Suprapubic skin (tissue), 4 donors: ENCODE results near the gene FMN1. TPM values are rescaled to one million over a fixed set of nuclear protein-coding genes. Genes with fewer than 3 reads are reported as not detected.
A peak's percentile ranks its signal among the peaks of the same experiment; 100 is the strongest.

Source experiments
- DNase-seq, 2 donors: peaks; one replicate each; pipeline ENCODE4 v3.0.0-alpha.2; 2019; ENCODE audit warnings: low spot score in 2 of 2
- H3K27ac ChIP-seq: fragments of 200-600 bp; sonication (generic); one replicate; pipeline ENCODE4 v1.5.1; 2019
- H3K27me3 ChIP-seq: fragments of 200-600 bp; sonication (generic); one replicate; pipeline ENCODE4 v1.5.1; 2019
- H3K36me3 ChIP-seq: fragments of 200-600 bp; sonication (generic); one replicate; pipeline ENCODE4 v1.5.1; 2019
- H3K4me1 ChIP-seq: fragments of 200-600 bp; sonication (generic); one replicate; pipeline ENCODE4 v1.5.1; 2019
- H3K4me3 ChIP-seq: fragments of 200-600 bp; sonication (generic); one replicate; pipeline ENCODE4 v1.5.1; 2019; ENCODE audit warnings: mild to moderate bottlenecking
- H3K9me3 ChIP-seq: fragments of 200-600 bp; sonication (generic); one replicate; pipeline ENCODE4 v1.5.1; 2019
- EP300 ChIP-seq: sonication (generic); formaldehyde crosslinking; IDR thresholded peaks from one replicate; pipeline ENCODE4 v1.6.1; 2017; ENCODE audit warnings: antibody characterized with exemption
- POLR2A ChIP-seq, 2 donors: fragments of 450-650 bp; IDR thresholded peaks; one replicate each; pipeline ENCODE4 v1.6.1; 2017; ENCODE audit warnings: antibody characterized with exemption in 2 of 2, mild to moderate bottlenecking in 2 of 2, moderate library complexity in 2 of 2
- POLR2AphosphoS5 ChIP-seq, 3 donors: sonication (generic); formaldehyde crosslinking; IDR thresholded peaks; one replicate each; pipeline ENCODE4 v1.6.1; 2017; ENCODE audit warnings: antibody characterized with exemption in 3 of 3
- WGBS: methylation state at CpG from one replicate; pipeline ENCODE4 v1.1.5; 2018; 5-methylcytosine and 5-hydroxymethylcytosine counted together
- total RNA-seq, 4 donors: library from RNA; depleted of rRNA; stranded (reverse); fragments of >200 nt; gene quantifications; one replicate each; pipeline ENCODE4 v1.1.0, GENCODE V29; 2016
- TF ChIP-seq, protein P1 (sequence below), 2 donors: fragments of 200-600 bp in 1 of 2; fragments of 450-650 bp in 1 of 2; sonication (generic) in 1 of 2; IDR thresholded peaks; one replicate each; pipeline ENCODE4 v1.5.1; 2016 to 2019; ENCODE audit warnings: antibody characterized with exemption in 2 of 2, mild to moderate bottlenecking in 1 of 2, moderate library complexity in 1 of 2

The FMN1 gene
- total RNA-seq, 4 donors from 2014 or later, result 19.8 to 47.3 (median 33.1) TPM

DNA sequence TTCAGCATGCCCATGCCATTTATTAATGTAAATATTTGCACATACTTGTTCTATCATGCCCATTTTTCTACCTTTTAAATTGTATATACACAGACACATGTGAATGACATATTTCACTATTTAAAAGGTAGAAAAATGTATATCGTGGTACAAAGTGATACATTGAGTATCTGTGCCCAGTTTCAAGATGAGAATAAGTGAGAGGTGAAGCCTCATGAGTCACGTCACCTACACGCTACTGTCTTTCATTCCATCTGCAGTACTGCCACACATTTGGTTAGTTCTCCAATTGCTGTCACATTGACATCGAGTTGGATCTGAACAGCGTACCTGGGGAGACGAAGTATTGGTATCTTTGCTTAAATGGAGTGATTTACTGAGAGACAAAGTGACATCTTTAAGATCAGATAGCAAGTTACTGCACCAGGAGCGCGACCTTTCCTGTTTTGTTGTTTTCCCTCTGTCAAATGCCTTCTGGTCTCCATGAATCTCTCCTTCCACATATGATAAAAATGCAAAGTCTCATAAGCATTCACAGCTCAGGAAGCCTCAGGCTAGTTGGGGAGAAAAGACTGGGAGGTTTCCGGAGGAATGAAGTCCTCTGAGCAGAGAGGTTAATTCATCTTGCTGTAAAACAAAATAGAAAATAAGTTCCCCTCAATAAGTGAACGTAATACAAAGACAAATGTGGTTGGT, 464.7 kb downstream of the FMN1 start:
- Histone ChIP-seq H3K27ac (no peak overlapping the region), H3K27me3 (no peaks in the 10 kb centered on the region), H3K4me3 (no peak overlapping the region), H3K36me3 (no peaks in the 10 kb centered on the region), H3K9me3 (no peaks in the 10 kb centered on the region), H3K4me1 (no peaks in the 10 kb centered on the region)
- WGBS, result 81% methylated on average over 10 of the region's 10 CpGs
- DNase-seq, result no peak
- TF ChIP-seq, protein P1, sequence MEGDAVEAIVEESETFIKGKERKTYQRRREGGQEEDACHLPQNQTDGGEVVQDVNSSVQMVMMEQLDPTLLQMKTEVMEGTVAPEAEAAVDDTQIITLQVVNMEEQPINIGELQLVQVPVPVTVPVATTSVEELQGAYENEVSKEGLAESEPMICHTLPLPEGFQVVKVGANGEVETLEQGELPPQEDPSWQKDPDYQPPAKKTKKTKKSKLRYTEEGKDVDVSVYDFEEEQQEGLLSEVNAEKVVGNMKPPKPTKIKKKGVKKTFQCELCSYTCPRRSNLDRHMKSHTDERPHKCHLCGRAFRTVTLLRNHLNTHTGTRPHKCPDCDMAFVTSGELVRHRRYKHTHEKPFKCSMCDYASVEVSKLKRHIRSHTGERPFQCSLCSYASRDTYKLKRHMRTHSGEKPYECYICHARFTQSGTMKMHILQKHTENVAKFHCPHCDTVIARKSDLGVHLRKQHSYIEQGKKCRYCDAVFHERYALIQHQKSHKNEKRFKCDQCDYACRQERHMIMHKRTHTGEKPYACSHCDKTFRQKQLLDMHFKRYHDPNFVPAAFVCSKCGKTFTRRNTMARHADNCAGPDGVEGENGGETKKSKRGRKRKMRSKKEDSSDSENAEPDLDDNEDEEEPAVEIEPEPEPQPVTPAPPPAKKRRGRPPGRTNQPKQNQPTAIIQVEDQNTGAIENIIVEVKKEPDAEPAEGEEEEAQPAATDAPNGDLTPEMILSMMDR (IDR thresholded peaks at IDR 0.05), result no peak
- TF ChIP-seq POLR2A (IDR thresholded peaks at IDR 0.05) (no peak), POLR2AphosphoS5 (IDR thresholded peaks at IDR 0.05) (no peak), EP300 (no peak)

DNA sequence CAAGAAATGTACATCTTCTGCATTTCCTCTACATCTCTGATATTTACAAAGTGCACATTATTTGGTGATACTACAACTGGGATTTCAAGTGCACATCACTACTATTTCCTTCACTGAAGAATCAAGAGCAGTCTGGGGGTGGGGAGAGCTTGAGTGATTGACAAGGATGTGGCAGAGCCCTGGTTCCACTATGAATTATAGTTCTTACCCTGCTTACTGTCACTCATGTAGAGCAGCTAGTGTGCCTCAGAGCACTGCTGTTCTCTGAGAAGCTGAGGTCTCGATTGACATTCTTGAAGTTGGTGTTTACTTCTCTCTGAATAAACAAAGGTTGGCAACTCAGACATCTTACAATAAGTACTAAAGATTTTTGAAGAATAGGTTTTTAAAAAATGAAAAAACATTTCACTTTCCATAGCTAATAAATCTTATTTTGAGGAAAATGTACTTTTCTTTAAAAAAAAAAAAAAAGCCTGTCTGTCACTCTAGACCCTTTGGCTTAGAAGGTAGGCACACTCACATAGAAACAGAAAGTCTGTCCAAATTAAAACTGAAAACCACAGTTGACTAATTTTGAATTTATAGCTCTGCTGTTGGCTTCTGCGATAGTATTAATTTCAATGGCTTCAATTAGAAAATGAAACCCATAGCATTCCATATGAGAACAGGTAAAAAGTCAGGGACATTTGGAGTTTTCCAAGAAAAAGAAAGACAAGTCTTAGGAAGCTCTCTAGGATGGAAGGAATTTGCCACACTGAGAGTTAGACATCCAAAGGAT, 471.2 kb downstream of the FMN1 start:
- H3K4me3 ChIP-seq, result no peak overlapping the region
- 82% methylated on average over 2 of the region's 2 CpGs for WGBS
- TF ChIP-seq POLR2AphosphoS5 (IDR thresholded peaks at IDR 0.05) (no peak), POLR2A (IDR thresholded peaks at IDR 0.05) (no peak), EP300 (no peak)
- TF ChIP-seq, protein P1 (IDR thresholded peaks at IDR 0.05), result no peak
- H3K36me3 ChIP-seq, result no peaks in the 10 kb centered on the region
- peaks cover 24% of the 10 kb centered on the region for H3K27me3 ChIP-seq
- H3K9me3 ChIP-seq, result no peaks in the 10 kb centered on the region
- H3K27ac ChIP-seq, result no peak overlapping the region
- peaks cover 12% of the 10 kb centered on the region for H3K4me1 ChIP-seq
- no peak for DNase-seq

DNA sequence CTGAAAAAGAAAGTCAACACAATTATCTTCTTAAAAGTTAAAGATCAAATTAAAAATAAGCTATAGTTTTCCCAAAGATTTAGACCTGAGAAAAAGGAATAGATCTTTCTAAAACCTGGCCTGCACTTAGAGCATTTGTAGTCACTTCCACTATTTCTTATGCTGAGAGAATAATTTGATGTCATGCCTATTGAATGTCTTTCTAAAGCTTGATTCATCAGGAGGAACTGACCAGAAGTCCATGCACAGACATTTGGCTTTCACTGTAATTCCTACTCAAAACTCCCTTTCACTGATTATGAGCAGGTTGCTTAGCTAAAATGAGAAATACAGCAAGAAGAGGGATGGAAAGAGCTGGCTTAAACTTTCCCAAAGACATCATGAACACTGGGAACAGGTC, 472.4 kb downstream of the FMN1 start:
- Histone ChIP-seq H3K27ac (no peak overlapping the region), H3K36me3 (no peaks in the 10 kb centered on the region), H3K4me1 (peaks cover 24% of the 10 kb centered on the region), H3K27me3 (peaks cover 36% of the 10 kb centered on the region), H3K9me3 (no peaks in the 10 kb centered on the region), H3K4me3 (no peak overlapping the region)
- TF ChIP-seq EP300 (no peak), POLR2AphosphoS5 (IDR thresholded peaks at IDR 0.05) (no peak), POLR2A (IDR thresholded peaks at IDR 0.05) (no peak)
- TF ChIP-seq, protein P1 (IDR thresholded peaks at IDR 0.05), result no peak
- no peak for DNase-seq

DNA sequence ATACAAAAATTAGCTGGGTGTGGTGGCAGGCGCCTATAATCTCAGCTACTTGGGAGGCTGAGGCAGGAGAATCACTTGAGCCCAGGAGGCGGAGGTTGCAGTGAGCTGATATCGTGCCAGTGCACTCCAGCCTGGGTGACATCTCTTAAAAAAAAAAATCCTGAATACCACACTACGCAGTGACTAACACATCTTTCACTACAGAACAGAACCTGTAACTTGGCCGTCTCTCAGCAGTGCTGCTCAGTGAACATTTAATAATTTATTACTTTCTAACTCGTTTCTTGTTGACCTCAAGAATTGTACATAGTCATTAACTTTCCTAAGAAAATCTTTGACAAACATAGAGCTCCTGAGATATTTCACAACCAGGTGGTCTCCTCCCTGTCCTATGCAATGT, 472.9 kb downstream of the FMN1 start:
- Histone ChIP-seq H3K4me1 (peaks cover 29% of the 10 kb centered on the region), H3K27ac (no peak overlapping the region), H3K9me3 (no peaks in the 10 kb centered on the region), H3K4me3 (no peak overlapping the region), H3K36me3 (no peaks in the 10 kb centered on the region), H3K27me3 (peaks cover 41% of the 10 kb centered on the region)
- DNase-seq, result no peak
- 74% methylated on average over 6 of the region's 6 CpGs for WGBS
- TF ChIP-seq EP300, result no peak
- no peak for TF ChIP-seq POLR2A (IDR thresholded peaks at IDR 0.05)

DNA sequence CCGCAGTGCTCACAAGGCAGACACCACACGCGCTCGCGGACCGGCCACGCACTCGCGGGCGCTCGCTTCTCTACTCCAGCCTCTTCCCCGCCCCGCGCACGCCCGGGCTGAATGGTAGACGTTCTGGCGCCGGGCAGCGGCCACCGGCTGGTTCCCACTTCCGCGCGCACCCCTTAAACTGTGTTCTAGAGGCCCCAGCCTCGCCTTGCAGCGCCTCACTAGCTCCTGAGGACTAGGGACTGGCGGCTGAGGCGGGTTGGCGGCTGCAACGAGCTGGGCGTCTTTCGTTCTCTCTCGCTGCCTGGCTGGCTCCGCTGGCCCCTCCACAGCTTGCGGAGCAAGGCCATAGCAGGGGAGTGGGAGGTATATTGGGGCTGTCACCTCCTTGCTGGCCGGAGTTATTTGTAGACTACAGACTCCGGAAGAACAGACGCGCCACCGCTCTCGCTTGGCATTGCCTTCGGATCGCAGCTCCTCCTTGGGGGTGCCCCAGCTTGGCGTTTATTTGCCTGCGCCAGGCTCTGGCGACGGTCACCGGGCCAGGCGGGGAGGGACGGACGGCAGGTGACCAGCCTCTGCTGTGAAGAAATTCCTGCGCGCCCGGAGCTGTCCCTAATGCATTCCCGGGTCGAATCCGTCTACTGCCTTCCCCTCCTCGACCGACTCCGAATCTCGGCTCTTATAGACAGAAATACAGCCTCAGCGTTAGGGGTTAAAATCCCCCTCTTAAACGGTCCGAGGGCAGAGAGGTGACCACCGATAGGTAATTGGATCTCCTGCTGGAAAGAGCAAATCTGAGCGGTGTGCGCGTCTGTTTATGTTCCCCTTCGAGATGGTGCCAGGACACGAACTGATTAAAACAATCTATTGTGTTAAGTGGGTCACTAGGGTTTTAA, 475.4 kb downstream of the FMN1 start:
- DNase-seq, result no peak
- Histone ChIP-seq H3K27ac (peak overlapping the region; percentile 57), H3K4me1 (peaks cover 29% of the 10 kb centered on the region), H3K27me3 (peaks cover 61% of the 10 kb centered on the region), H3K4me3 (peak overlapping the region; percentile 50), H3K9me3 (no peaks in the 10 kb centered on the region), H3K36me3 (no peaks in the 10 kb centered on the region)
- WGBS, result 6% methylated on average over 20 of the region's 70 CpGs
- TF ChIP-seq, protein P1 (IDR thresholded peaks at IDR 0.05), result no peak
- TF ChIP-seq EP300 (no peak), POLR2AphosphoS5 (IDR thresholded peaks at IDR 0.05) (no peak), POLR2A (IDR thresholded peaks at IDR 0.05) (no peak)
